Neural crest cell (in vitro differentiated cells): ENCODE results near the gene PPP2R2C. TPM values are rescaled to one million over a fixed set of nuclear protein-coding genes. Genes with fewer than 3 reads are reported as not detected.
A peak's percentile ranks its signal among the peaks of the same experiment; 100 is the strongest.

Source experiments
- DNase-seq: peaks from one replicate; pipeline ENCODE4 v3.0.0; 2021; ENCODE audit warnings: low read depth, mixed read lengths, low spot score
- H3K27ac Mint-ChIP-seq: one replicate; pipeline ENCODE4 v1.8.0; 2021; ENCODE audit warnings: mild to moderate bottlenecking, mixed read lengths; ENCODE audit not compliant: unreplicated experiment
- H3K27me3 Mint-ChIP-seq: 2 replicates; pipeline ENCODE4 v1.8.0; 2021; ENCODE audit warnings: low read depth, mild to moderate bottlenecking, mixed read lengths
- H3K36me3 Mint-ChIP-seq: 2 replicates; pipeline ENCODE4 v1.8.0; 2021; ENCODE audit warnings: low read depth, mild to moderate bottlenecking, mixed read lengths
- H3K4me1 Mint-ChIP-seq: 2 replicates; pipeline ENCODE4 v1.8.0; 2021; ENCODE audit warnings: mixed read lengths
- H3K4me3 Mint-ChIP-seq: one replicate; pipeline ENCODE4 v1.8.0; 2021; ENCODE audit warnings: mild to moderate bottlenecking, mixed read lengths
- H3K9me3 Mint-ChIP-seq: 2 replicates; pipeline ENCODE4 v1.8.0; 2021; ENCODE audit warnings: mixed read lengths
- total RNA-seq: library from RNA; stranded (reverse); gene quantifications from 2 replicates; pipeline ENCODE4 v1.2.1, GENCODE V29; 2021
- TF ChIP-seq, protein P1 (sequence below): fragments of 200-600 bp; sonication (generic); conservative IDR thresholded peaks from 2 replicates; pipeline ENCODE4 v1.5.0; 2021; ENCODE audit warnings: antibody characterized with exemption, mild to moderate bottlenecking

PPP2R2C gene
- total RNA-seq, 1 donor from 2014 or later: 0.35 TPM

DNA sequence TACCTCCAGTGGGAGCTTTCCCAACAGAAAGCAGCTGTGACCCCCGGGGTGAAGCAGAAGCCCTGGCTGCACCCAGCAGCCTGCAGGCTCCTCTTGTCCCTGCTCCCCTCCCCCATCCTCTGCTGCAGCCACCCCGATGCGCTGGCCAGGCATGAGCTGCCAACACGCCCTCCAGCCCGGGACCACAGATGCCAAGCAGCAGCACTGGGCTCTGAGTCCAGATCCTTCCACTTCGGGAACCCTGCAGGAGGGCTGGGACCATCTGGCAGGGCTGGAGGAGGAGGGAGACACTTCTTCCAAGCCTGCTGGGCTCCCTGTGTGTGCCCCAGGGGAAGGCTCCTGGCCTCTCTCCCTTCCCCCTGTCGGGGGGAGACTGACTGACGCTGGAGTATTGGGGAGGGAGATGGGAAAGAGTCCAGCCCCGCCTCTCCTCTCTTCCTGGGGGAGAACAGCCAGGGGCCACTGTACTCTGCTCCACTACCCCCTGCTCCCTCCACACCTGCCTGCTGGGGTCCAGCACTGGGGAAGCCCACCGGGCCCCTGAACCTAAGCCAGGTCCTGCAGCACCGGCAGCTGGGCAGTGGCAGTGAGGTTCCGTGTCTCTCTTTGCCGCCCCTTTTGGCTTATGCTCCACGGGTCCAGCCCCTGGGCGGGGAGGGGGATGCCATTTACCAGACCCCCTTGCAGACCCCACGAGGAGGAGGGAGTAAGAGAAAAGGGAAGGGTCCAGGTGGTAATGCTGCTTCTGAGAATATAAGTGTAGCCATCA, 55.7 kb downstream of the PPP2R2C start:
- Mint-ChIP-seq H3K9me3 (no peaks in the 10 kb centered on the region), H3K36me3 (no peaks in the 10 kb centered on the region), H3K27me3 (peaks cover 6% of the 10 kb centered on the region), H3K4me3 (no peak overlapping the region), H3K4me1 (peaks cover 11% of the 10 kb centered on the region), H3K27ac (no peak overlapping the region)
- DNase-seq: no peak
- TF ChIP-seq, protein P1, sequence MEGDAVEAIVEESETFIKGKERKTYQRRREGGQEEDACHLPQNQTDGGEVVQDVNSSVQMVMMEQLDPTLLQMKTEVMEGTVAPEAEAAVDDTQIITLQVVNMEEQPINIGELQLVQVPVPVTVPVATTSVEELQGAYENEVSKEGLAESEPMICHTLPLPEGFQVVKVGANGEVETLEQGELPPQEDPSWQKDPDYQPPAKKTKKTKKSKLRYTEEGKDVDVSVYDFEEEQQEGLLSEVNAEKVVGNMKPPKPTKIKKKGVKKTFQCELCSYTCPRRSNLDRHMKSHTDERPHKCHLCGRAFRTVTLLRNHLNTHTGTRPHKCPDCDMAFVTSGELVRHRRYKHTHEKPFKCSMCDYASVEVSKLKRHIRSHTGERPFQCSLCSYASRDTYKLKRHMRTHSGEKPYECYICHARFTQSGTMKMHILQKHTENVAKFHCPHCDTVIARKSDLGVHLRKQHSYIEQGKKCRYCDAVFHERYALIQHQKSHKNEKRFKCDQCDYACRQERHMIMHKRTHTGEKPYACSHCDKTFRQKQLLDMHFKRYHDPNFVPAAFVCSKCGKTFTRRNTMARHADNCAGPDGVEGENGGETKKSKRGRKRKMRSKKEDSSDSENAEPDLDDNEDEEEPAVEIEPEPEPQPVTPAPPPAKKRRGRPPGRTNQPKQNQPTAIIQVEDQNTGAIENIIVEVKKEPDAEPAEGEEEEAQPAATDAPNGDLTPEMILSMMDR: no peak

DNA sequence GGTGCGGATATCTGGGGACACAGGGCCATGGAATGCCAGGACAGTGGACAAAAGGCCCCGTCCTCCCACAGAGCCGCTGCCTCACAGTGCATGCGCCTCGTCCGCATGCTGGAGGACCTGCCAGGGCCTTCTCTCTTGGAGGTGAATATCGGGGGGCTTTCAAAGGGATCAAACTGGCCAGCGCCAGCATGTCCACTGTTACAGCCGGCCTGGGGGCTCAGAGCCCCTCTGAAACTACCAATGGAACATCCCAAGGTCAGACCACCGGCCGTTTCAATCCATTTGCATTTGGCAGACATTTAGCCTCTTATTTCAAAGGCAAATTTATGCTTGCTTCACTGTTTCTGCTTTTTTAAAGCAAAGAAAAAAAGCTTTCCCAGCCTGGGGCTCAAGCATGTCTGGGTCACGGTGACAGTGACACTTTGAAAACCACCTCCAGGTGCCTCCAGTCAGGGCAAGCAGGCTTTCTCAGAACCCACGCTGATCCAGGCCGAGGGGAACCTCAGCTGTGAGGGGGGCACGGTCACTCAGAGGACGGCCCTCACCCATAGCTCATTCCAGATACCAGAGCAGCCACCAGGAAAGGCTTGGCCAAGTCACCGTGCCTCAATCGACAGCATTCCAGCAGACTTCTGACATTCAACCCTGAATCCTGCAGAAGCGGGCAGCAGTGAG, 57.2 kb downstream of the PPP2R2C start:
- H3K27me3 Mint-ChIP-seq: peaks cover 10% of the 10 kb centered on the region
- no peaks in the 10 kb centered on the region for H3K36me3 Mint-ChIP-seq
- no peak for DNase-seq
- H3K4me1 Mint-ChIP-seq: peaks cover 11% of the 10 kb centered on the region
- H3K9me3 Mint-ChIP-seq: no peaks in the 10 kb centered on the region
- TF ChIP-seq, protein P1: no peak
- H3K4me3 Mint-ChIP-seq: no peak overlapping the region
- no peak overlapping the region for H3K27ac Mint-ChIP-seq

DNA sequence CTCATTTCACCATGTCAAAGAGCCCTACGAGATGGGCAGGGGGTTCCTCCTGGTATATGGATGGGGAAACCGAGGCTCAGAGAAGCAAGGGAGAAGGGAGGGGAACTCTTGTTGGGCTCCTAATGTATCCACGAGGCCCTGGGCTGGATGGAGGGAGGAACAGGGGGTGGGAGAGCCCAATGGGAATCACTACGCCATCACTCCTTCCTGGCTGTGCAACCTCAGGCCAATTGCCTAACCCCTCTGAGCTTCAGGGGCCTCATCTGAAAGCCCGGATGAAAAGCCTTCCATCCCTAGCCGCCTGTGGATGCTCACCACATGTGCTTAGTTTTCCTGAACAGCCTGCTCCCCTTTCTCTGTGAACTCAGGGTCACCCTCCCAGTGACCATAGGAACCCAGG, 57.8 kb downstream of the PPP2R2C start:
- Mint-ChIP-seq H3K4me1 (peaks cover 11% of the 10 kb centered on the region), H3K27me3 (peaks cover 10% of the 10 kb centered on the region), H3K4me3 (no peak overlapping the region), H3K36me3 (no peaks in the 10 kb centered on the region), H3K9me3 (no peaks in the 10 kb centered on the region), H3K27ac (no peak overlapping the region)
- TF ChIP-seq, protein P1: no peak
- no peak for DNase-seq

DNA sequence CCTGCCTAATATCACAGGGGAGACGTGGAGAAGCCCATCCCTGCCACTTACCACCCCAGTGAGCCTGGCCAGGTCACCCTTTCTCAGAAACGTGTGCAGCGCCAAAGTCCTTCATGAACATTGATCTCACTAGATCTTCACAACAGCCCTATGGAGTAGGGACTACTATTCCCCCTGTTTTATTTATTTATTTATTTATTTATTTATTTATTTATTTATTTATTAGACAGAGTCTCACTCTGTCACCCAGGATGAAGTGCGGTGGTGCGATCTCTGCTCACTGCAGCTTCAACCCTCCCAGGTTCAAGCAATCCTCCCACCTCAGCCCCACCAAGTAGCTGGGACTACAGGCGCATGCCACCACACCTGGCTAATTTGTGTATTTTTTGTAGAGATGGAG, 61.8 kb downstream of the PPP2R2C start:
- no peaks in the 10 kb centered on the region for H3K36me3 Mint-ChIP-seq
- H3K4me1 Mint-ChIP-seq: peaks cover 11% of the 10 kb centered on the region
- no peak for DNase-seq
- H3K9me3 Mint-ChIP-seq: no peaks in the 10 kb centered on the region
- TF ChIP-seq, protein P1: no peak
- H3K4me3 Mint-ChIP-seq: no peak overlapping the region
- peaks cover 27% of the 10 kb centered on the region for H3K27me3 Mint-ChIP-seq
- H3K27ac Mint-ChIP-seq: no peak overlapping the region

DNA sequence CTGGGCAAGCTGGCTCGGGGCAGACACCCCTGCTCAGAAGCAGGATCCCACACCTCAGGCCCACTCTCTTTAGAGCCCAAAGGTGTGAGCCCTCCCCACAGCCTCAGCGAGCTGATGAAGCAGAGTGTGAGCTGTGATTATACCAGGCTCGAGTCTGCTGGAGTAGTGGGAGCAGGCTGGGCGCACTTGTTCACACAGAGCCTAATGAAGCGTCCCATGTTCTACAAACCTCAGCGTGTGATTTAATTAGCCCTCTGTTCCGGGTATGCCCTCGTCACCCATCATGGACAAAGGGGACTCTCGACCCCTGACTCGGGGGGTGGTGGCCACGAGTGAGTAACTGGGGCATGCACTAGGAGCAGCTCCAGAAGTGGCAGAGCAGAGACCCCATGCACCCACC, 62.3 kb downstream of the PPP2R2C start:
- H3K4me3 Mint-ChIP-seq: no peak overlapping the region
- TF ChIP-seq, protein P1: no peak
- H3K36me3 Mint-ChIP-seq: no peaks in the 10 kb centered on the region
- H3K27ac Mint-ChIP-seq: peak overlapping the region; percentile 35
- peaks cover 33% of the 10 kb centered on the region for H3K27me3 Mint-ChIP-seq
- no peaks in the 10 kb centered on the region for H3K9me3 Mint-ChIP-seq
- H3K4me1 Mint-ChIP-seq: peaks cover 11% of the 10 kb centered on the region
- no peak for DNase-seq
